GM12878 (cell line): ENCODE data around the gene ACSM6. TPM values are rescaled to one million over a fixed set of nuclear protein-coding genes. Genes with fewer than 3 reads are reported as not detected.

Source experiments
- ATAC-seq: fragments of 200-7000 bp; cut with Tn5 transposase; 3 replicates; pipeline ENCODE4 v1.9.1; 2020; ENCODE audit warnings: mild to moderate bottlenecking, moderate library complexity
- BruUV-seq: library from RNA; stranded (reverse); fragments of 400-500 nt; replicated peaks from 2 replicates; lab custom pipeline; 2021; lab: Mats Ljungman, UMichigan
- CTCF ChIA-PET: fragments of 300-600 bp; sonication (Branson Sonifier 250); formaldehyde crosslinking; extraction: SDS; loops from one replicate; lab custom pipeline; 2021; ENCODE audit warnings: inconsistent platforms; lab: Yijun Ruan, JAX
- POLR2A ChIA-PET: fragments of 350-600 bp; formaldehyde crosslinking; extraction: SDS; loops from one replicate; lab custom pipeline; 2021; ENCODE audit warnings: inconsistent platforms; lab: Charles Lee
- RAD21 ChIA-PET: fragments of 300-600 bp; sonication (Branson Sonifier 250); formaldehyde crosslinking; loops from one replicate; lab custom pipeline; 2023; ENCODE audit warnings: antibody characterized with exemption; ENCODE audit not compliant: unreplicated experiment; lab: Charles Lee
- SMC1A ChIA-PET: fragments of 300-600 bp; sonication (Branson Sonifier 250); formaldehyde crosslinking; loops from one replicate; lab custom pipeline; 2023; ENCODE audit not compliant: unreplicated experiment, uncharacterized antibody; lab: Charles Lee
- DNase-seq: peaks from one replicate; pipeline ENCODE4 v3.0.0-alpha.2; 2011; ENCODE audit warnings: low read depth, low spot score
- FAIRE-seq: peaks from 3 replicates; lab custom pipeline; 2011; peaks lifted over from hg19 to GRCh38; lab: Jason Lieb, UNC
- H2AFZ ChIP-seq: 2 replicates; pipeline ENCODE4 v1.6.0; 2011; ENCODE audit warnings: low read depth, low read length, control low read depth; ENCODE audit not compliant: control insufficient read depth
- H3K27ac ChIP-seq: 2 replicates; pipeline ENCODE4 v1.5.1; 2011; ENCODE audit warnings: control low read depth; ENCODE audit not compliant: control insufficient read depth, insufficient read depth
- H3K27me3 ChIP-seq, 2 experiments: replicated peaks in 1 of 2; 2 replicates each; pipeline versions ENCODE4 v1.6.0 to v1.6.1; 2011; ENCODE audit warnings: low read length in 1 of 2; ENCODE audit not compliant: control insufficient read depth in 2 of 2, insufficient read depth in 2 of 2
- H3K36me3 ChIP-seq, 2 experiments: 2 replicates each; pipeline ENCODE4 v1.5.1; 2011; ENCODE audit warnings: low read length in 1 of 2; ENCODE audit not compliant: control insufficient read depth in 2 of 2, insufficient read depth in 2 of 2
- H3K4me1 ChIP-seq: 2 replicates; pipeline ENCODE4 v1.6.1; 2011; ENCODE audit warnings: mild to moderate bottlenecking, low read length, moderate library complexity, mixed read lengths; ENCODE audit not compliant: control insufficient read depth, insufficient read depth
- H3K4me2 ChIP-seq: 2 replicates; pipeline ENCODE4 v1.6.0; 2011; ENCODE audit warnings: control low read depth; ENCODE audit not compliant: control insufficient read depth, insufficient read depth
- H3K4me3 ChIP-seq: fragments of 200-600 bp; sonication (generic); 2 replicates; pipeline ENCODE4 v1.5.1; 2016
- H3K79me2 ChIP-seq: 2 replicates; pipeline ENCODE4 v1.6.0; 2011; ENCODE audit warnings: low read length; ENCODE audit not compliant: control insufficient read depth, insufficient read depth
- H3K9ac ChIP-seq: 2 replicates; pipeline ENCODE4 v1.8.0; 2011; ENCODE audit warnings: low read length, control low read depth, mixed read lengths; ENCODE audit not compliant: control insufficient read depth, insufficient read depth
- H3K9me3 ChIP-seq: replicated peaks from 3 replicates; pipeline ENCODE4 v1.5.1; 2011; ENCODE audit warnings: mild to moderate bottlenecking, low read length; ENCODE audit not compliant: control insufficient read depth, insufficient read depth
- H4K20me1 ChIP-seq: 2 replicates; pipeline ENCODE4 v1.6.0; 2011; ENCODE audit not compliant: control insufficient read depth, insufficient read depth
- BCLAF1 ChIP-seq: fragments of 450-650 bp; IDR thresholded peaks from 2 replicates; pipeline ENCODE4 v1.6.1; 2017; ENCODE audit warnings: antibody characterized with exemption, mild to moderate bottlenecking, moderate library complexity
- CBX5 ChIP-seq: sonication (generic); IDR thresholded peaks from 2 replicates; pipeline ENCODE4 v1.6.1; 2016; ENCODE audit warnings: low read depth, moderate library complexity, mild to moderate bottlenecking, inconsistent platforms
- CREB1 ChIP-seq: IDR thresholded peaks from 2 replicates; pipeline ENCODE4 v1.6.1; 2012; ENCODE audit warnings: low read depth, mild to moderate bottlenecking, inconsistent platforms
- E4F1 ChIP-seq: fragments of 450-650 bp; IDR thresholded peaks from 2 replicates; pipeline ENCODE4 v1.6.1; 2018; ENCODE audit warnings: borderline replicate concordance, mild to moderate bottlenecking; ENCODE audit not compliant: partially characterized antibody
- EGR1 ChIP-seq, 2 experiments: IDR thresholded peaks; 1 replicate in 1 of 2; 2 replicates in 1 of 2; pipeline ENCODE4 v1.6.1; 2011 to 2012; ENCODE audit warnings: low read depth in 2 of 2, low read length in 2 of 2, borderline replicate concordance in 1 of 2, mild to moderate bottlenecking in 1 of 2, moderate library complexity in 1 of 2
- MTA2 ChIP-seq: fragments of 450-650 bp; IDR thresholded peaks from 2 replicates; pipeline ENCODE4 v1.6.1; 2016; ENCODE audit warnings: low read depth, mild to moderate bottlenecking, moderate library complexity
- STAT3 ChIP-seq: IDR thresholded peaks from 2 replicates; pipeline ENCODE4 v1.6.1; 2011; ENCODE audit warnings: low read depth, low read length, improper control_type of control experiment
- SUZ12 ChIP-seq: fragments of 200-600 bp; sonication (generic); IDR thresholded peaks from one replicate; pipeline ENCODE4 v1.6.1; 2018; ENCODE audit warnings: antibody characterized with exemption, mild to moderate bottlenecking; ENCODE audit not compliant: unreplicated experiment
- ZBTB11 ChIP-seq: fragments of 450-650 bp; formaldehyde crosslinking; IDR thresholded peaks from 2 replicates; pipeline ENCODE4 v1.5.0; 2022; ENCODE audit warnings: mild to moderate bottlenecking, missing genetic modification characterization
- in situ Hi-C: fragments of 300-500 bp; cut with MboI; formaldehyde crosslinking; loops from 9 replicates; pipeline ENCODE4 v1.14.3; 2018; ENCODE audit warnings: mixed read lengths
- intact Hi-C: fragments of 100-400 bp; cut with micrococcal nuclease; formaldehyde crosslinking; loops from one replicate; pipeline ENCODE4 v1.14.2; 2022; ENCODE audit not compliant: unreplicated experiment
- polyA plus RNA-seq, 11 experiments: library from polyadenylated mRNA; depleted of rRNA in 4 of 11; unstranded in 6 of 11; stranded (reverse) in 5 of 11; fragments of >200 nt; fragmentation: Nextera tagmentation in 4 of 11; fragmentation: Illumina TruSeq in 1 of 11; extraction: Ambion mirVana in 4 of 11; extraction: Trizol in 1 of 11; gene quantifications; 1 replicate in 1 of 11; 2 replicates in 10 of 11; pipeline versions ENCODE4 v1.2.1 to v1.2.3, GENCODE V29; 2011 to 2016; ENCODE audit warnings: inconsistent platforms in 2 of 11, missing spikeins in 2 of 11, low read depth in 1 of 11
- total RNA-seq, 4 experiments: library from RNA; depleted of rRNA in 3 of 4; stranded (reverse); fragments of >200 nt in 3 of 4; fragmentation: Illumina TruSeq in 1 of 4; extraction: Trizol in 1 of 4; gene quantifications; 2 replicates each; pipeline versions ENCODE4 v1.2.1 to v1.2.3, GENCODE V29; 2013 to 2021

ACSM6 gene
- total and polyA plus RNA-seq, 10 of the 15 experiments (the other 5 are each of a cell fraction or from before 2014, with no cell fraction given), result 0.06 to 0.21 (median 0.20) TPM; not detected in 7

- H3K9me3 ChIP-seq, result no peaks in the 10 kb centered on the region
- DNase-seq (no peak), ATAC-seq (no peak), FAIRE-seq (no peak)
- BruUV-seq, result no TSS peak
- H3K4me2 ChIP-seq, result no peak overlapping the region
- no peaks in the 10 kb centered on the region for H3K27me3 ChIP-seq
- no peaks in the 10 kb centered on the region for H3K36me3 ChIP-seq
- CTCF ChIA-PET, result interaction anchor here (2.7 kb wide), 1 partner anchor 175 kb away, joined by 16 read pairs; no protein-coding TSS in a partner anchor
- H3K4me1 ChIP-seq, result no peaks in the 10 kb centered on the region
- TF ChIP-seq ZBTB11 (no peak), STAT3 (no peak), CREB1 (no peak), SUZ12 (no peak), MTA2 (no peak), E4F1 (no peak), CBX5 (no peak), EGR1 (IDR thresholded peaks at IDR 0.05; ENCODE audit: borderline replicate concordance in 1 of 2, low read depth in 2 of 2, low read length in 2 of 2) (no peak), BCLAF1 (no peak)
- RAD21 ChIA-PET, result interaction anchor here (0.7 kb wide), 1 partner anchor 52 kb away, joined by 3 read pairs; no protein-coding TSS in a partner anchor
- POLR2A ChIA-PET, result interaction anchor here (0.7 kb wide), 1 partner anchor 175 kb away, joined by 3 read pairs; no protein-coding TSS in a partner anchor
- H2AFZ ChIP-seq, result no peak overlapping the region
- no peak overlapping the region for H3K9ac ChIP-seq
- in situ Hi-C loops, result no loop called here
- SMC1A ChIA-PET, result interaction anchor here (0.7 to 1.3 kb wide), 4 partner anchors 14 to 178 kb away, joined by 3 to 4 read pairs (median 3); no protein-coding TSS in a partner anchor
- H3K4me3 ChIP-seq, result no peak overlapping the region
- no peaks in the 10 kb centered on the region for H4K20me1 ChIP-seq
- intact Hi-C loops, result no loop called here
- H3K27ac ChIP-seq, result no peak overlapping the region
- no peaks in the 10 kb centered on the region for H3K79me2 ChIP-seq
Measured at GRCh38 chr10:95188593-95188992, 5.4 kb upstream of the ACSM6 start.
